Psoas muscle (tissue), 8 donors: ENCODE results near the gene ERFL. TPM values are rescaled to one million over a fixed set of nuclear protein-coding genes. Genes with fewer than 3 reads are reported as not detected.

Source experiments
- ATAC-seq, 4 donors: fragments of 200-7000 bp; cut with Tn5 transposase; one replicate each; pipeline ENCODE4 v1.9.1; 2020; ENCODE audit warnings: moderate library complexity in 3 of 4, mild to moderate bottlenecking in 2 of 4
- DNase-seq, 2 donors: peaks; one replicate each; pipeline ENCODE4 v3.0.0-alpha.2; 2020
- H3K27ac ChIP-seq: fragments of 200-600 bp; one replicate; pipeline ENCODE4 v1.8.0; 2022
- H3K27me3 ChIP-seq, 3 donors: fragments of 200-600 bp in 1 of 3; one replicate each; pipeline versions ENCODE4 v1.6.1 to v1.8.0; 2013 to 2022; ENCODE audit warnings: low read length in 2 of 3, mild to moderate bottlenecking in 2 of 3, moderate library complexity in 1 of 3; ENCODE audit not compliant: insufficient read depth in 3 of 3
- H3K36me3 ChIP-seq, 2 donors: fragments of 200-600 bp in 1 of 2; one replicate each; pipeline versions ENCODE4 v1.6.1 to v1.8.0; 2013 to 2022; ENCODE audit warnings: low read depth in 1 of 2, mild to moderate bottlenecking in 1 of 2, moderate library complexity in 1 of 2; ENCODE audit not compliant: insufficient read depth in 1 of 2
- H3K4me1 ChIP-seq: fragments of 200-600 bp; one replicate; pipeline ENCODE4 v1.8.0; 2022
- H3K4me3 ChIP-seq: fragments of 200-600 bp; one replicate; pipeline ENCODE4 v1.8.0; 2022; ENCODE audit warnings: mild to moderate bottlenecking
- H3K9me3 ChIP-seq: fragments of 200-600 bp; one replicate; pipeline ENCODE4 v1.8.0; 2022
- WGBS, 3 donors: extraction: QIAGEN DNeasy Blood & Tissue Kit; methylation state at CpG; one replicate each; pipeline versions ENCODE4 v1.1.6 to v1.1.7; 2013; 5-methylcytosine and 5-hydroxymethylcytosine counted together
- intact Hi-C, 2 donors: fragments of 100-400 bp; cut with DNase I; formaldehyde crosslinking; loops; one replicate each; pipeline versions ENCODE4 v1.11.0 to v1.14.2; 2022
- polyA plus RNA-seq, 3 donors: library from polyadenylated mRNA; stranded (reverse); fragments of 200-250 nt; gene quantifications; one replicate each; pipeline ENCODE4 v1.2.3, GENCODE V29; 2013
- total RNA-seq, 4 donors: library from RNA; stranded (reverse); fragmentation: NEBNext Ultra II Directional in 2 of 4; extraction: Animal tissue kit (Norgen Biotek cat#: 25700) in 2 of 4; gene quantifications; one replicate each; pipeline versions ENCODE4 v1.2.1 to v1.2.4, GENCODE V29; 2021 to 2023
- TF ChIP-seq, protein P1 (sequence below): fragments of 200-600 bp; IDR thresholded peaks from one replicate; pipeline ENCODE4 v1.8.0; 2022; ENCODE audit warnings: antibody characterized with exemption
- donor health status: healthy with polysubstance abuse.
- donor health status: DM: no; HTN: no; CAD: no; lungs with moderate emphysema.
- donor health status: Bipolar disorder and iron deficiency.
- donor health status: healthy.
- donor health status: DM: yes; HTN: yes; CAD: no.
- donor health status: DM: no; HTN: no; CAD: no.
- donor health status: DM: no; HTN: no; CAD: no.
- donor health status: DM: yes; HTN: yes; CAD: no.

The ERFL gene
- total and polyA plus RNA-seq, 7 donors = 0.03 TPM; not detected in 6

DNA sequence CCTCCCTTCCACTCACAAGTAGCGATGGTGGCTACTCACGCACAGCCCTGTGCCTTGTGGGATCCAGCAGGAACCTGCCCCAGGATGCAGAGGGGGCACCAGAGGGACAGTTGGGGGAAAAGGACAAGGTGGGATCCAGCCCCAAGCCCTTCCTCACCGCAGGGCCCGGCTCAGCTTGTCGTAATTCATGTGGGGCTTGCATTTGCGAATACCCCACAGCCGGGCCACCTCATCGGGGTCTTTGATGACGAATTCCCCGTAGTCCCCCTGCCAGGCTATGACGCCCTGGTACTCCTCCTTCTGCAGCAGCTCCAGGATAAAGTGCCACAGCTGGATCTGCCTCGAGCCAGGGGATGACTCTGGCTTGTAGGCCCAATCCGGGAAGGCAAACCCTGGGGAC is 18.5 kb downstream of the ERFL start:
- ATAC-seq (no peak), DNase-seq (no peak)
- peaks cover 0 to 26% of the 10 kb centered on the region in 2 donors for H3K36me3 ChIP-seq
- intact Hi-C loops = no loop called here
- WGBS, 3 donors = 28 to 42% (median 36%) methylated on average over 13 of the region's 13 CpGs
- H3K27me3 ChIP-seq = peaks cover 0 to 25% (median 18%) of the 10 kb centered on the region in 3 donors
- H3K4me1 ChIP-seq = no peaks in the 10 kb centered on the region
- TF ChIP-seq, protein P1, sequence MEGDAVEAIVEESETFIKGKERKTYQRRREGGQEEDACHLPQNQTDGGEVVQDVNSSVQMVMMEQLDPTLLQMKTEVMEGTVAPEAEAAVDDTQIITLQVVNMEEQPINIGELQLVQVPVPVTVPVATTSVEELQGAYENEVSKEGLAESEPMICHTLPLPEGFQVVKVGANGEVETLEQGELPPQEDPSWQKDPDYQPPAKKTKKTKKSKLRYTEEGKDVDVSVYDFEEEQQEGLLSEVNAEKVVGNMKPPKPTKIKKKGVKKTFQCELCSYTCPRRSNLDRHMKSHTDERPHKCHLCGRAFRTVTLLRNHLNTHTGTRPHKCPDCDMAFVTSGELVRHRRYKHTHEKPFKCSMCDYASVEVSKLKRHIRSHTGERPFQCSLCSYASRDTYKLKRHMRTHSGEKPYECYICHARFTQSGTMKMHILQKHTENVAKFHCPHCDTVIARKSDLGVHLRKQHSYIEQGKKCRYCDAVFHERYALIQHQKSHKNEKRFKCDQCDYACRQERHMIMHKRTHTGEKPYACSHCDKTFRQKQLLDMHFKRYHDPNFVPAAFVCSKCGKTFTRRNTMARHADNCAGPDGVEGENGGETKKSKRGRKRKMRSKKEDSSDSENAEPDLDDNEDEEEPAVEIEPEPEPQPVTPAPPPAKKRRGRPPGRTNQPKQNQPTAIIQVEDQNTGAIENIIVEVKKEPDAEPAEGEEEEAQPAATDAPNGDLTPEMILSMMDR = no peak
- no peak overlapping the region for H3K4me3 ChIP-seq
- no peak overlapping the region for H3K27ac ChIP-seq
- no peaks in the 10 kb centered on the region for H3K9me3 ChIP-seq

DNA sequence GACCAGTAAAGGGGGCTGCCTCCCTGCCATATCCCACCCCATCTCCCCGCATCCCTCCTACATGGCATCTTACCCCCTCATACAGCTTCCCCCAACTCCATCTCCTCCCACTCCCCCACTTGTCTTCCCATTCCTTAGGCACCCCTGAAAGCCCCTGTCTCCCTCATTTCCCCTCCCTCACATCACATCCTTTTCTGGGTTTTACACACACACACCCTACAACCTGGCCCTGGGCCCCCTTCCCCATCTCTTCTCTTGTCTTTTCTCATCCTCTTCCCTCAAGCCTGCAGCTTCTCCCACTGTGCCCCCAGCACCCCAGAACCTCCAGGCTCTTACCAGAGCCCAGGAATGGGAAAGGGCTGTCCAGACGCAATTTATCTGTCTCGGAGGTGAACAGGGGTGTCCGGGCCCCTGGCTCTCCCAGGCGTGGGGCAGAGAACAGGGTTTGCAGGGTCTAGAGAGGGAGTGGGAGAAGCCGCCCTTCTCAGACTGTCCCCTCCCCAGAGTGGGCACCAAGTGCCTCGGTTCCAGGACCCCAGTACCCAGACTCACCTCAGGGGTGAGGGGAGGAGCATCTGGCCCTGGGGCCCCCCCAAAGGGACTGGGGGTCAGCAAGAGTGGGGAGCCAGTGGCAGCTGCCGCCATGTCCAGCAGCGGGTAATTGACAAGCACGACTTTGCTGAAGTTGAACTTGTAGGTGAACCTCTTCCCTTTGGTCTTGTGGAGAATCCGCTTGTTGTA is 19.4 kb downstream of the ERFL start:
- TF ChIP-seq, protein P1 = no peak
- Histone ChIP-seq H3K4me3 (no peak overlapping the region), H3K4me1 (no peaks in the 10 kb centered on the region), H3K36me3 (peaks cover 0 to 34% of the 10 kb centered on the region in 2 donors), H3K27ac (no peak overlapping the region), H3K27me3 (peaks cover 0 to 25% (median 14%) of the 10 kb centered on the region in 3 donors), H3K9me3 (no peaks in the 10 kb centered on the region)
- ATAC-seq (no peak), DNase-seq (no peak)
- WGBS, 3 donors = 63 to 72% (median 63%) methylated on average over 10 to 11 of the region's 11 CpGs
- intact Hi-C loops = no loop called here

DNA sequence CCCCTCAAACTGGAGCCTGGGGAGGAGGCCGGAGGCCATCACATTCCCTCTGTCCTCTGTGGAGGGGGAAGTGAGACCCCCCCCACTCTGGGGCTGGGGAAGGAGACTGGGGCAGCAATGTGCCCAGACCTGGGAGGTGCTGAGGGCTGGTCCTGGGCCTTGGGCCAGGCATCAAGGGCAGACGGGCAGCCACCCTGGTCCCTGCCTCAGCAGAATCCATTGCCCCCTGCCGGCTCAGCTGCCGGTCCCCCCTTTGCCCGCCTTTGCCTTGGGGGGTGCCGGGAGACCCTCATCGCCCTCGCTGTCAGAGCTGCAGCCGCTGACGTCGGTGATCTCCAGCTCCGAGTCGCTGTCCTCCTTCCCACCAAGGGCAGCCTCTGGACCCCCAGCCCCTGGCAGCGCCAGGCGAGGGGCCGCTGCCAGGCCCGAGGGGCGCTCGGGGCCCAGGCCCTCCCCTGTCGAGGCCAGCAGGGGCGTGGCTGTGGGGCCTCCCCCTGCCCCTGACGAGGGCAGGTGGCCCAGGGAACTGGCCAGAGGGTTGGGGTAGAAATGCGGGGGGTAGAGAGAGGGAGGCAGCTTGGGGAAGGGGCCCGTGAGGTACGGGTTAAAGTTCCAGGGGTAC is 20.1 kb downstream of the ERFL start:
- no peak for ATAC-seq
- intact Hi-C loops = no loop called here
- Histone ChIP-seq H3K36me3 (peaks cover 0 to 42% of the 10 kb centered on the region in 2 donors), H3K27ac (no peak overlapping the region), H3K4me1 (no peaks in the 10 kb centered on the region), H3K4me3 (no peak overlapping the region), H3K27me3 (peaks cover 0 to 21% (median 9%) of the 10 kb centered on the region in 3 donors), H3K9me3 (no peaks in the 10 kb centered on the region)
- 70 to 79% (median 77%) methylated on average over 17 to 25 of the region's 25 CpGs for WGBS, 3 donors
- DNase-seq = no peak
- TF ChIP-seq, protein P1 = no peak

DNA sequence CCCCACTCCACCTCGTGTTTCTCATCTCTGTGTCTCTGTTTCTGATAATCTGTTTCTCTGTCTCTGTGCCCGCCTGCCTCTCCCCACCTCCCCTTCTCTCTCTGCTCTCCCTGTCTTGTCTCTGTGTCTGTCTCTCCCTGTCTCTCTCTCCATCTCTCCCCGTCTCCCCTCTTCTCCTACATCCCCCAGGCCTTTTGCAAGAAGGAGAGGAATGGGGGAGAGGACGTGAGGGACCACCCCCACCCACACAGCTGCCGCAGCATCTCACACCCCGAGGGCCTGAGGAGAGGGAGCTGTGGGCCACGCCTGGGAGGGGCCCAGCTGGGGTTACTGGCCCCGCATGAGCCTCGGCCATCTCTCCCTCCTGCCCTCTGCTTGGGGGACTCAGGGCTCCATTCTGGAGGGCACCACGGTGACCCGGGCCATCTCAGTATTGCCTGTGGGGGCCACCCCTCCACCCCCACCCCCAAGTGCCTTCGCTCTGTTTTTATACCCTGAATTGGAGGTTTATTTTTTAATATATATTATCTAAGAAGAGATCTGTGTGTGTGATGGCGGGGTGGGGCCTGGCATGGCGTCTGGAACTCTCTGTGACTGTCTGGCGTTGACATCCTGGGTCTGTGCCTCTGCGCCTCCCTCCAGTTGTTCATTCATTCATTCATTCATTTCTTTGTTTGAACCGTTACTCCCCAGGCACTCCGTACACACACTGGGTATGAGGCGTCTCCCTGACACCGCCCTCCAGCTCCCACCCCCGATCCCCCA is 21.2 kb downstream of the ERFL start:
- H3K27me3 ChIP-seq = peaks cover 0 to 13% (median 5%) of the 10 kb centered on the region in 3 donors
- H3K4me1 ChIP-seq = no peaks in the 10 kb centered on the region
- no peak overlapping the region for H3K27ac ChIP-seq
- intact Hi-C loops = no loop called here
- no peaks in the 10 kb centered on the region for H3K9me3 ChIP-seq
- TF ChIP-seq, protein P1 = no peak
- peaks cover 4 to 52% of the 10 kb centered on the region in 2 donors for H3K36me3 ChIP-seq
- 74 to 76% (median 76%) methylated on average over 21 of the region's 21 CpGs for WGBS, 3 donors
- H3K4me3 ChIP-seq = no peak overlapping the region
- DNase-seq (no peak), ATAC-seq (no peak)
